ENCODE results near the gene MKKS. TPM values are rescaled to one million over a fixed set of nuclear protein-coding genes. Genes with fewer than 3 reads are reported as not detected.

Gene MKKS
- total RNA-seq, 1 experiment from 2014 or later: 12.1 TPM

GRCh38 chr20:10357061-10357708 is 76.8 kb downstream of the MKKS start:
- TF ChIP-seq CTCF (IDR thresholded peaks at IDR 0.05; ENCODE audit: unreplicated experiment): no peak
- Mint-ChIP-seq H3K36me3 (ENCODE audit: insufficient read depth, unreplicated experiment) (peaks cover 4% of the 10 kb centered on the region), H3K4me3 (ENCODE audit: low read depth, unreplicated experiment) (no peak overlapping the region), H3K4me1 (ENCODE audit: low read depth, unreplicated experiment) (peaks cover 24% of the 10 kb centered on the region), H3K9me3 (ENCODE audit: low read depth, unreplicated experiment) (no peaks in the 10 kb centered on the region), H3K27me3 (ENCODE audit: unreplicated experiment) (no peaks in the 10 kb centered on the region), H3K27ac (ENCODE audit: unreplicated experiment) (no peak overlapping the region)
- DNase-seq: no peak
- intact Hi-C loops (cut with micrococcal nuclease; ENCODE audit: unreplicated experiment): no loop called here
- CTCF ChIA-PET: no interaction called here
- BruUV-seq (replicated peaks): no TSS peak

DNA sequence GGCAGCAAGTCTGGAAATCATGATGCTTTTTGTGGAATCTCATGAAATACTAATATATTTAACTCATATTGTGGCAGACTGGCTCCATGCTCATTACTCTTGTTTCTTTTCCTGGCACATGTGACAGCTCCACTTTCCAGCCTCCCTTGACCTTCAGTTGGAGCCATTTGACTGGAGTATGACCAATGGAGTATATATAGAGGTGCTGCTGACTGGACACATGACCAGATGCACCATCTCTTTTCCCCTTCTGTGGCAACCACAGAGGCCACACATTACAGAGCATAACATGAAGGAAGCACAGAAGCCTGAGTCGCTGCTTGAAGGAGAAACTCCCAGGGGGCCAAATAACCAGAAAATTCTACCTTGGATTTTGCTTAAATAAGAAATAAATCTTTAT is 77.4 kb downstream of the MKKS start:
- no peak for DNase-seq
- Mint-ChIP-seq H3K4me1 (ENCODE audit: low read depth, unreplicated experiment) (peaks cover 28% of the 10 kb centered on the region), H3K27me3 (ENCODE audit: unreplicated experiment) (no peaks in the 10 kb centered on the region), H3K36me3 (ENCODE audit: insufficient read depth, unreplicated experiment) (peaks cover 4% of the 10 kb centered on the region), H3K27ac (ENCODE audit: unreplicated experiment) (no peak overlapping the region), H3K9me3 (ENCODE audit: low read depth, unreplicated experiment) (no peaks in the 10 kb centered on the region), H3K4me3 (ENCODE audit: low read depth, unreplicated experiment) (no peak overlapping the region)
- TF ChIP-seq CTCF (IDR thresholded peaks at IDR 0.05; ENCODE audit: unreplicated experiment): no peak
- CTCF ChIA-PET: no interaction called here
- intact Hi-C loops (cut with micrococcal nuclease; ENCODE audit: unreplicated experiment): no loop called here
- no TSS peak for BruUV-seq (replicated peaks)

DNA sequence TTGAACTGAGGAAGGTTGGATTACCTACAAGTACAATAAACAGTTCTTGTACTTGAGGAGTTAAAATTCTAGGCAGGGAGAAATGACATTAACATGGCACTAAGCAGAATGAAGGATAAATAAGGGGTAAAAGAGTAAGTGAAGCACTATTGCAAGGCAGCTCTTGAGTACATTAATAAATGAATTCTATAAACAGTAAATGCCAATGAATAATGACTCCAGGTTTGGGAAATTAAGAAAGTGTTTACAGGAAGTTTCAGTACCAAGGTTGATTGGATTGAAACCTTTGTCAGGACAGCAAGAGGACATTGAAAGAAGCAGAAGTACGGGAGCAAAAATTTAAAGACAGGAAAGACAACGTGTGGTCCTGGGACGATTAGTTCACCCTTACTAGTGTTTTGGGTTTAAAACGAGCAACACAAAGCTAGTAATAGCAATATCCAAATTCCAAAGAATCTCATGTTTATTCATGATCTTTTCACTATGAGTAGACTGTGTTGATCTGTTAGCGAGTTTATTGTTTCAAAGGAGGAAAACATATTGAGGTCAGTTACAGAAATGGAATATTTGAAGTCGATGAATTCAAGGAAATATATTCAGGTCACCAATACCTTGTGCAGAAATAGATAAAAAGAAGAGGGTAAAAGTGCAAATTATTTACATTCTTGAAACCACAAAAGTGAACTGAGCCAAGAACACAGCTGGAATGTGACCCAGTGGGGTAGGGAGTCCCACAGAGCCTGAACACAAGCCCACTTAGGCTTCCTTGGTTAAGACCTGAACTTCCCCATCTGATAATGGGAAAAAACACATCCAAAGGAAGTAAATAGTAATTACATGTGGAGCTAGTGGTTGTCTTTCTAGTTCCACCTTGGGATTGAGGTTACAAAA is 80.8 kb downstream of the MKKS start:
- H3K9me3 Mint-ChIP-seq (ENCODE audit: low read depth, unreplicated experiment): no peaks in the 10 kb centered on the region
- intact Hi-C loops (cut with micrococcal nuclease; ENCODE audit: unreplicated experiment): loop anchor here (1.0 to 5.0 kb wide), 3 partner anchors 46 to 375 kb away; no protein-coding TSS in a partner anchor
- CTCF ChIA-PET: interaction anchor here (0.7 to 1.5 kb wide), 2 partner anchors 71 to 80 kb away, joined by 4 to 5 read pairs; no protein-coding TSS in a partner anchor

More for the DNA sequence above, 80.8 kb downstream of the MKKS start:
- Mint-ChIP-seq H3K27ac (ENCODE audit: unreplicated experiment) (peak overlapping the region; percentile 89), H3K36me3 (ENCODE audit: insufficient read depth, unreplicated experiment) (peaks cover 11% of the 10 kb centered on the region), H3K4me3 (ENCODE audit: low read depth, unreplicated experiment) (peak overlapping the region; percentile 37), H3K27me3 (ENCODE audit: unreplicated experiment) (no peaks in the 10 kb centered on the region), H3K4me1 (ENCODE audit: low read depth, unreplicated experiment) (peaks cover 37% of the 10 kb centered on the region)
- TF ChIP-seq CTCF (IDR thresholded peaks at IDR 0.05; ENCODE audit: unreplicated experiment): no peak
- no TSS peak for BruUV-seq (replicated peaks)
- DNase-seq: peak; percentile 32

Other genes with a start within 250 kb of the MKKS start
- 0.73 and 0.83 TPM in 2 replicates for gene SNAP25, start 215.4 kb downstream of the MKKS start, total RNA-seq (2022)
- gene SLX4IP, start 1.1 kb upstream of the MKKS start, total RNA-seq (2022): 5.4 and 6.4 TPM in 2 replicates
- gene JAG1, start 239.8 kb upstream of the MKKS start, total RNA-seq (2022): 156 and 245 TPM in 2 replicates

Measured in Calu3 (cell line).